ACHN (cell line): ENCODE results near the gene CFAP99.

Source experiments
- DNase-seq: peaks from one replicate; pipeline ENCODE4 v3.0.0-alpha.2; 2015
- in situ Hi-C: cut with HindIII; loops from 2 replicates; pipeline ENCODE4 v1.10.0; 2017; ENCODE audit warnings: low sequenced_read_pairs, low pct_ligation_motif_present, low pct_unique_long_range_greater_than_20kb

Gene CFAP99

GRCh38 chr4:2406920-2407319, 11.8 kb upstream of the CFAP99 start:
- DNase-seq, result no peak
- in situ Hi-C loops, result no loop called here

GRCh38 chr4:2407991-2408342, 10.8 kb upstream of the CFAP99 start:
- in situ Hi-C loops, result no loop called here
- DNase-seq, result no peak

- DNase-seq, result no peak
- in situ Hi-C loops, result no loop called here
These were observed 10.3 kb upstream of the CFAP99 start for GRCh38 chr4:2408401-2408958.

DNA sequence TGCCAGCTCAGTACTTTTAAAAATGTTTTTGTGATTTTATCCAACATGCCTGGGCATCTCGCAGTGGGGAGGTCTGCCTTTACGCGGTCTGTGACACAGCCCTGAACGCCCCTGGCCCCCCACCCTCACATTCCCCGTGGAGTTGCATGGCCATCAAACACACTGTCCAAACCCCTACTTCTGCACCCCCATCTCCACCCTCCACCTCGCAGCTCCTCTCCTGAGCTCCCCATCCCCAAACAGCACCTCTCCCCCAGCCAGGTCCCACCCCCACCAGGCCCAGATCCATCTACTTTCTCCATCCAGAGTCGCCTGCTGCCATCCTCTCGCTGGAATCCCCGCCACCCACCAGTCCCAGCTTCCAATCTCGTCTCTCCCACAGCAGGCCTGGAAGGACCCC, 9.8 kb upstream of the CFAP99 start:
- no peak for DNase-seq
- in situ Hi-C loops, result no loop called here

DNA sequence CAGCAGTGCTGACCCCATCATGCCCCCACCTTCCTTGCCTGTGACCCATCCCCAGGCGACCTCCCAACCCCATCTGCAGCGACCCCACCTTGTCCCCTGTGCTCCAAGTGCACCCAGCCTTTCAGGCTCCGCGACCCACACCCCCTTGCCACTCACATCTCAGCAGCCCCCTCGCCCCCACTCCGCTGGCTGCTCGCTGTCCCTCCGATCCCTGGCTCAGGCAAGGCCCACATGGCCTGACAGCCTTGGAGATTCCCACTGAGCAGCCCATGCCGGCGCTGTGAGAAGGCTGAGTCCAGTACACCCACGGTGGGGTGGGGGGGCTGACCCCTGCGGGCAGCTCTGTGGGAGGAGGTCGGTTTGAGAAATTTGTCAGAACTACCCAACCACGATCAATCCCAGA, 9.4 kb upstream of the CFAP99 start:
- no peak for DNase-seq
- in situ Hi-C loops, result no loop called here

DNA sequence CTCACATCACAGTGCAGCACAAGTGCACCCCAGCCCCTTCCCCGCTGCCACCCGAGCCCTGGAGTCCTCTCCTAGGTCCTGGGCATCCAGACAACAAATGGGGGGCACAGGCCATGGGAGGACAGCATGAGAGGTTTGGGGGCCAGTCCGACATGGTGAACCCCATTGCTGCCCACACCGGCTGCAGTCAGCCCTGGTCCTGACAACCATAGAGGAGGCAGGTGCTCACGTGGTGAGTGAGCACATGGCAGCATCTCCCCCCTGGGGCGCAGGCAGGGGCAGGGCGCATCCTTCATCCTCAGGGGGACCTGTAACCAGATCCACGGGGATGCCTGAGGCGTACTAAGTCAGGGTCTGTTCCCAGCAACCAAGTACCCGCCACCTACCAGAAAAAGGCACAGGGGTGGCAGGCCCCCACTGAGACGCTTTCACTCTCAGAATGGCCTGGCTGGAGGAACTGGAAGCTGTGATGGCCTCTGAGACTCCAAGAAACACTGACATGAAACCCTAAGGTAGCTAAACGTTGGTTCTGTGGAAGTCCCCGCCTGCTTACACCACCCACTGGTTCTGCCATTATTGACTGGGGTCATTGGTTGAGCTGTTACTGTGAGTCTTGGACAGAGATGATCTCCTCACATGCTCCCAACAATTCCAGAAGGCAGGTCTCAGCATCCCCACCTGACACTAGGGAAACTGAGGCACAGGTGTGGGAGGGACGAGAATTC, 6.8 kb upstream of the CFAP99 start:
- in situ Hi-C loops, result no loop called here
- DNase-seq, result no peak

GRCh38 chr4:2412534-2412884, 6.2 kb upstream of the CFAP99 start:
- no peak for DNase-seq
- in situ Hi-C loops, result no loop called here

DNA sequence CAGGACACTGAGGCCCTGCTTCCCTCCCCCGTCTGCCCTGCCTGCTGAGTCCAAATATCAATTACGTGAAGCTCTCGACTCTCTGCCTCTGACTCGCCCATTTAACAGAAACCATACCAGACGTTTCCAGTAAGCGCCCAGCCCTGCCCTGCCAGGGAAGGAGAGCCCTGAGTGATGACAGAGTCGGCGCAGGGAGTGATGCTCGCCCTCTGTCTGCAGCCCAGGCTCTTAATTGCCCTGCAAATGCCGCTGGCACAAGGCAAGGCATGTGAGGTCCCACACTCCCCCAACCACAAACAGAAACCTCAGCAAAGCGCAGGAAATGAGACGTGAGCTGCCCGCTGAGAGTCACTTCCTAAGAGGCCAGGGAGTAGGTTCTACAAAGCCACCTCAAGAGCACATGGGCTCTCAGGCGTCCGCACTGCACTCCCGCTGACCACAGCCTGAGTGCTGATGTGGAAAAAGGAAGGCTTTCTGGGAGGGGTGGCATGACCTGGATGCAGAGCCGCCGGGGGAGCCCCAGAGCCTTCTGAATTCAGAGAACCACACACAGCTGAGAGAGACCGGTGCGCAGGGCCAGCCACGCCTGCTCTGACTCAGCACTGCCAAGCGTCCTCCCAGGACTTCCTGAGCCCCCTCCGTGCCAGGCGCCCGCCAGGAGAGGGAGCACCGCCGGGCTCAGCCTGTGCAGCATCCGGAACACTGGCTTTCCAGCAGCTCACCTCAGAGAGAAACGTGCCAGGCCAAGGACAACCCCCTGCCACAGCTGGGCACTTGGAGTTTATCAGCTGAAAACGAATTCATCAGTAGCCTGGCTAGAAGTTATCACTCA, 5.7 kb upstream of the CFAP99 start:
- in situ Hi-C loops, result no loop called here
- DNase-seq, result peak; percentile 95

DNA sequence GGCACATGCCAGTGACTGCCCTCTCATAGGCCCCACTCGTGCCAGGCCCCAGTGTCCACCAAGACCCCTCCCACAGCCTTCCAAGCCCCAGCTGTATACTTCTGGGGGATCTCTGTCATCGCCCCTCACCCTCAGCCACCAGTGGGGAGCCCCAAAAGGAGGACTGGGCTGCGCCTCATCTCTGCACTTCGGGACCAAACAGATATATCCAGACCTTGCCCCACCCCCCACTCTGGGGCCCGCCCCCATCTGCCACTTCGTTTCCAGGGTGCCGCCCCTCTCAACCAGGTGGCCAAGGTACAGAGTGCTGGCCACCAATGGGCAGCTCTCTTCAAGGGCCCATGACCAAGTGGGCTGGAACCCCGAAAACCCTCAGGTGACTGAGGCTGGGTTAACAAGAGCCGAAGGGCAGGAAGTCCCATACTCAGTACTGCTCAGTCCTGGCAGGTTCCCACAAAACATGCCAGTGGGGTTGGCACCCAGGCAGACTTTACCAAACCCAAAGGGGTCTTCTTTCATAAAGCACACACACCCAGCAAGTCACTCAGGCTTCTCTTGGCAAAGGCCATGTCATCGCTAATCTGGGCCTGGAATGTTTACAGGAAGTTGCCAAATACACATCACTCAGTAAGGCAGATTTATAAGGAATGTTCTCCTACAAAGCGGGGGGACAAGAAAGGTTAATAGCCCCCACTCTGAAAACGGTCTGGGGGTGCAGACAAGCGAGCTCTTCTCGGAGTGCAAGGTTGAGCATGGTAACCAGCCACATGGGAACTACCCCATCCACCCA, 4.7 kb upstream of the CFAP99 start:
- in situ Hi-C loops, result no loop called here

GRCh38 chr4:2415213-2415612, 3.5 kb upstream of the CFAP99 start:
- no peak for DNase-seq
- in situ Hi-C loops, result no loop called here

More for the DNA sequence above, 4.7 kb upstream of the CFAP99 start:
- DNase-seq, result no peak

GRCh38 chr4:2415881-2416563, 2.7 kb upstream of the CFAP99 start:
- in situ Hi-C loops, result no loop called here
- no peak for DNase-seq

DNA sequence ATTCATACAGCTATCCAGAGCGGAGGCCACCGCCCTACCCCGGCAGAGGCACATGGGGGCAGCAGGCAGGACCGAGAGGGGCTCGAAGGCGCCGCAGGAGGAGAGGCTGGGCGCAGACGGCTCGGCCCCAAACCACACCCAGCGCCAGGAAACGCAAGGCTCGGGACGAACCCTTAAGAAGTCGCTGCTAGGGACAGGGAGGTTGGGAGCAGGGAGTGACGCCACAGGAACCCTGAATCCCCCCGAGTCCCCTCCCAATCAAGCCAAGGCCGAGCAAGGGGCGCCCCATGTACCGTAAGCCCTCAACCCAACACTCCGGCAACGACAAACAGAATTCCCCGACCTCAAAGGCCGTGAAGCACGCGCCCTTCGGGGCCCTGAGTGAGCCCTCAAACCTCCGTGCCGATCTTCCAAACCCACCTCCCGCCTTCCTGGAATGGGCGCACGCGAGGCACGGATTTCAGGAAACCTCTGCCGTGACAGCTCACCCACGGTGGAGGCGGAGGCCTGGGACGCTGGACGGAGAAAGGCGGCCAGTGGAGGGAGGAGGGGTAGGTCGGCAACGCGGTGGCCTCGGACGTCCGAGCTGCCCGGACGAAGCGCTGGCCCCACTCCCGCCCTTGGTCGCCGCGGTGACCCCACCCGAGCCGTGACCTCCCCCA, 2.1 kb upstream of the CFAP99 start:
- in situ Hi-C loops, result no loop called here
- no peak for DNase-seq

DNA sequence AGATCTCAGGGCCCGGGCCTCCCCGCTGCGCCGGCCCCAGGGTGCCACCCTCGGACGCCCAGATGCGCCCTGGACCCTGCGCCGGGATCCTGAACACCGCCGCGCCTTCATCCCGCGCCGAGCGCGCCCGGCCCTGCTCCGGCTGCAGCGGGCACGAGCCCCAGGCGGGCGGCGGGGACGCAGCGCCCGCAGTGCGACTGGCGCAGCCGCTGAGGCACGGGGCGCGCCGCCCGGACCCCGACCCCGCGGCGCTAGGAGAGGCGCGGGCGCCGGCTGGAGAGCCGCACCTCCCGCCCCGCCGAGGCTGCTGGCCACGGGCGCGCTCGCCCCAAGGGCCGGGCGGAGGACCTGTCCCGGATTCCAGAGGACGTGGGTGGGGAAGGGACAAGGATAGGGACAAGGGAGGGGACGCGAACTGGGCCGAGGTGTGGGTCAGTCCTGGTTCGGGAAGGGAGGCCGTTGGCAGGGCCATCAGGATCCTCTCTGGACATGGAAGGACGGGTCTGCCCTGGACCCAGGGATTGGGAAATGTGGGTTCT, 1.5 kb upstream of the CFAP99 start:
- DNase-seq, result no peak
- in situ Hi-C loops, result no loop called here

GRCh38 chr4:2417765-2418649, 748 bp upstream of the CFAP99 start, which contains the start of gene ZFYVE28:
ZFYVE28 (minus strand) TSS chr4:2418645; CDS start chr4:2418323, 322 bp downstream.
- peak; percentile 16 for DNase-seq

DNA sequence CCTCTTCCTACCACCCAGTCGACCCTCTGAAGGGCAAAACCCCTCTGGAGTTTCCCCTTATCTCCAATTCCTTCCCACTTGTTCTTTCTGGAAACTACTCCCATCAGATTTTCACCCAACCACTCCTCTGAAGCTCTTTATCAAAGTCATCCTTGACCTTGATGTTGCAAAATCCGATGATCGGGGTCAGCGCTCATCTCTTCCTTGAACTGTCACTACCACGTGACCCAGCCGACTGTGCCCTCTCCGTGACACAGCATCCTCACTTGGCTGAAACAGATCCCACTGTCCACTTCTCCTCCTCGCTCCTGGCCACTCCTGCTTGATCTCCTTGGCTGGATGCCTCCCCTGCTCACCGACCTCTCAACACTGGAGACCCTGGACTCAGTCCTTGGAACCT, 1.1 kb downstream of the CFAP99 start:
- in situ Hi-C loops, result no loop called here

More at GRCh38 chr4:2417765-2418649, 748 bp upstream of the CFAP99 start, which contains the start of gene ZFYVE28:
- in situ Hi-C loops, result no loop called here

DNA sequence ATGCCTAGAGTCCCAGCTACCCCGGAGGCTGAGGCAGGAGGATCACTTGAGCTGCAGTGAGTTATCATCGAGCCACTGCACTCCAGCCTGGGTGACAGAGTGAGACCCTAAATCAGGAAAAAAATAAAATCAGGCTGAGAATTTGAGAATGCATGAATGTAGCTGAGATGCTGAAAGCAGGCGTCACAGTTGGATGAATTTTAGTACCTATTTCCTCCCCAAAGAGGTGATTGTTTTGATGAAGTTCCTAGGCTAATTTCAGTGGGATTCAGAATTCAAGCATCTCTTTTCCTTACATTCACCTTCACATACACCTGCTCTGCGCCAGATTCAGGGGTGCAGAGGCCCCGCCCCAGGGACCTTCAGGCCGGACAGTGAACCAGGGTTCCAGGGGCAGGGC, 3.2 kb downstream of the CFAP99 start:
- in situ Hi-C loops, result no loop called here
- DNase-seq, result no peak

More for the DNA sequence above, 1.1 kb downstream of the CFAP99 start:
- DNase-seq, result no peak

- no peak for DNase-seq
- in situ Hi-C loops, result no loop called here
These were observed 4.3 kb downstream of the CFAP99 start for GRCh38 chr4:2423066-2423465.
